ENCODE results near the gene LDB3.
A peak's percentile ranks its signal among the peaks of the same experiment; 100 is the strongest.

The LDB3 gene

GRCh38 chr10:86646532-86646931 is 21.8 kb upstream of the LDB3 start:
- H3K4me3 ChIP-seq (ENCODE audit: low read depth, low read length) = no peak overlapping the region
- DNase-seq (ENCODE audit: low read depth, low spot score) = no peak
- TF ChIP-seq, protein P1, sequence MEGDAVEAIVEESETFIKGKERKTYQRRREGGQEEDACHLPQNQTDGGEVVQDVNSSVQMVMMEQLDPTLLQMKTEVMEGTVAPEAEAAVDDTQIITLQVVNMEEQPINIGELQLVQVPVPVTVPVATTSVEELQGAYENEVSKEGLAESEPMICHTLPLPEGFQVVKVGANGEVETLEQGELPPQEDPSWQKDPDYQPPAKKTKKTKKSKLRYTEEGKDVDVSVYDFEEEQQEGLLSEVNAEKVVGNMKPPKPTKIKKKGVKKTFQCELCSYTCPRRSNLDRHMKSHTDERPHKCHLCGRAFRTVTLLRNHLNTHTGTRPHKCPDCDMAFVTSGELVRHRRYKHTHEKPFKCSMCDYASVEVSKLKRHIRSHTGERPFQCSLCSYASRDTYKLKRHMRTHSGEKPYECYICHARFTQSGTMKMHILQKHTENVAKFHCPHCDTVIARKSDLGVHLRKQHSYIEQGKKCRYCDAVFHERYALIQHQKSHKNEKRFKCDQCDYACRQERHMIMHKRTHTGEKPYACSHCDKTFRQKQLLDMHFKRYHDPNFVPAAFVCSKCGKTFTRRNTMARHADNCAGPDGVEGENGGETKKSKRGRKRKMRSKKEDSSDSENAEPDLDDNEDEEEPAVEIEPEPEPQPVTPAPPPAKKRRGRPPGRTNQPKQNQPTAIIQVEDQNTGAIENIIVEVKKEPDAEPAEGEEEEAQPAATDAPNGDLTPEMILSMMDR (IDR thresholded peaks at IDR 0.05; ENCODE audit: low read depth, low read length) = no peak
- in situ Hi-C loops (cut with HindIII; ENCODE audit: low sequenced_read_pairs) = no loop called here

DNA sequence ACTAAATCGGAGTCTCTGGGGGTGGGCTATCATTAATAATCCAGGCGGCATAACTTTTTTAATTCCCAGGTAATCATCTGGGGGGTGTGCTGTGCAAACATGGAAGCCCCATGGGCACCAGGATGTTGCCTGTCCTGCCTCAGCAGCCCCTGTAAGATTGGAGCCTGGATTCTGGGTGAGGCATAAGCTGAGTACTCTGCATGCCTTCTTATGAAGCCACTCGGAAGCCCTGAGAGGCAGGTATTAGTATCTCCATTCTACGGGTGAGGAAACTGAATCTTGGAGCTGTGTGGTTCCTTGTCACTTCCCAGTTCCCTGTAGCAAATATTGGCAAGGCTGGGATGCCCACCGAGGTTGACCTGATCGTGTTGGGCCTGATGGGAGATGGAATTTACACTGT is 21.4 kb upstream of the LDB3 start:
- TF ChIP-seq, protein P1 (IDR thresholded peaks at IDR 0.05; ENCODE audit: low read depth, low read length) = no peak
- DNase-seq (ENCODE audit: low read depth, low spot score) = no peak
- no peak overlapping the region for H3K4me3 ChIP-seq (ENCODE audit: low read depth, low read length)
- in situ Hi-C loops (cut with HindIII; ENCODE audit: low sequenced_read_pairs) = no loop called here

DNA sequence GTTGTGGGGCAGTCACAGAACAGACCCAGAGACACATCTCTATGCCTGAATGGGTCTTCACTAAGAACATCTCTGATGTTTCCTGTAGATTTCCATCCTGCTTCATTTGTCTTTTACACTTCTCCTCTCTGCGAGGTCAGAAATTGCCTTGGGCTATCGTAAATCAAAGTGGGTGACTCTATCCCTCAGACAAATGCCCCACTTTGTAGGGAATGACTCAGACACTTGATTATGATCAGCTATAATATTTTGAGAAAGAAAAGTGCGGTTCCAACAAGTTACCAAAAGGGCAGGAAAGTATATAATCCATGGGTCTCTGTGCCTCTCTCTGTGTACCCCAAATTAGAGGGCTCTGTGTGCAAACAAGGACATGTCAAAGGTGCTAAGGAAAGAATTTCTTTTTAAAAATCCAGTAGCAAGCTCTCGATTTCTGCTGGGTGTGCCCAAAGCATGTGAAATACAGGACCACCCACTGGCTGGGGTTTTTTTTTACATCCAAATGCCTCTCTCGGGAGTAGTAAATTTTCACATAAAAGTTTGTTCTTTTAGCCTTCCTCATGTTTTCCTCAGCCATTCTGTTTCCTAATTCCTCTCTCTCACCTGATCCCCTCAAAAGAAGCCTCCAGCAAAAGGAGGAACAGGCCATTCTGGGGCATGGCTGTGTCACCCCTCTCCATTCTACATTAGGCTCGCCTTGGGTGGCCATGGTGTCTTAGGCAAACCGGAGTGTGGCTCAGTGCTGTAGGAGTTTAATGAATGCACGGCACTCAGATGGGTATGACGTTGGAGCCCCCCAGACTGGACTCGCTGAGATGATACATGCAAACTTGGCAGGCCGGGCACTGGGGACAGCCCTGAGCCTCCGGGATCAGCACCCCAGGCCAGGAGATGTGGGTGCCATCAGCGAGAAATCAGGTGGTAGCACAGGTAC is 20.3 kb upstream of the LDB3 start:
- in situ Hi-C loops (cut with HindIII; ENCODE audit: low sequenced_read_pairs) = no loop called here
- TF ChIP-seq, protein P1 (IDR thresholded peaks at IDR 0.05; ENCODE audit: low read depth, low read length) = no peak
- no peak for DNase-seq (ENCODE audit: low read depth, low spot score)
- H3K4me3 ChIP-seq (ENCODE audit: low read depth, low read length) = no peak overlapping the region

DNA sequence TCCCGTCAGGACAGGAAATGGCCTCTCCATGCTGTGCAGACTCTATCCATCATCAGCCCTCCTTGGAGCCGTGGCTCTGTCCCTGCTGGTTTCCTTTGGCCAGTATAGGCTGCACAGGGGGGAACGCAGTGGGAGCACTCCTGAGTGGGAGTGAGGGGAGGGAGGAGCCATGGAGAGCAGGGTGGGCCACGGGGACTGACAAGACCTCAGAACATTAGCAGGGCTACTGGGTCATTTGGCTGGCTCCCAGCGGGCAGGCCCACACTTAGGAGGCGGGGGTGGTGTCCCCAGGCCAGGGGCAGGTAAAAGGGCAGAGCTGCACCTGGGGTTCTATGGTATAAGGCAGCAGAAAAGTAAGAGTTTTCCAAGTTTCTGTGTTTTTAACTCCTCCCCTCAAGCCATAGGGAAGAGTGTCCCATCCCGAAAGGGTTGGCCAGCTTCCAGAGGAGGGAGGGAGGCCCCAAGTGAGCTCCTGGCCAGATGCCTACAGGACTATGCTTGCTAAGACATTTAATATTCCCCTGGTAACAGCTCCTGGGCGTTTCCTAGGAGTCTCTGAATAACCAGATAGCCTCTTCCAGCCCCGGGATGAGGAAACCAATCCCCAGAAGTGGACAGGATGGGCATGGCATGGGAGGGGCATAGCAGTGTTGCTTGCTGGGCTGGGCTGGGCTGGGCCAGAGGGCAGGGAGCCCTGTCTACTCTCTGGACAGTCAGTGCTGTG is 19.4 kb upstream of the LDB3 start:
- in situ Hi-C loops (cut with HindIII; ENCODE audit: low sequenced_read_pairs) = no loop called here
- peak; percentile 48 for DNase-seq (ENCODE audit: low read depth, low spot score)
- TF ChIP-seq, protein P1 (IDR thresholded peaks at IDR 0.05; ENCODE audit: low read depth, low read length) = no peak
- no peak overlapping the region for H3K4me3 ChIP-seq (ENCODE audit: low read depth, low read length)

GRCh38 chr10:86649471-86650150 is 18.7 kb upstream of the LDB3 start:
- DNase-seq (ENCODE audit: low read depth, low spot score) = no peak
- TF ChIP-seq, protein P1 (IDR thresholded peaks at IDR 0.05; ENCODE audit: low read depth, low read length) = no peak
- H3K4me3 ChIP-seq (ENCODE audit: low read depth, low read length) = no peak overlapping the region
- in situ Hi-C loops (cut with HindIII; ENCODE audit: low sequenced_read_pairs) = no loop called here

- TF ChIP-seq, protein P1 (IDR thresholded peaks at IDR 0.05; ENCODE audit: low read depth, low read length) = no peak
- no peak overlapping the region for H3K4me3 ChIP-seq (ENCODE audit: low read depth, low read length)
- DNase-seq (ENCODE audit: low read depth, low spot score) = no peak
- in situ Hi-C loops (cut with HindIII; ENCODE audit: low sequenced_read_pairs) = no loop called here
Observed at GRCh38 chr10:86650151-86650550, 18.2 kb upstream of the LDB3 start.
